HG02852 (cell line): ENCODE data around the gene TBX1.
"Not testable (repeated sequence)": the region's sequence is repeated elsewhere in the genome, so short reads cannot be mapped to it uniquely, and the experiment has no call there.

Experiments
- ATAC-seq: cut with Tn5 transposase; IDR thresholded peaks from one replicate; pipeline ENCODE4 v1.9.1; 2021; ENCODE audit warnings: mild to moderate bottlenecking, moderate library complexity; ENCODE audit not compliant: unreplicated experiment

TBX1 gene

GRCh38 chr22:19779685-19780268, 19.2 kb downstream of the TBX1 start:
- no peak for ATAC-seq

- ATAC-seq: no peak
These were observed 22.0 kb downstream of the TBX1 start for GRCh38 chr22:19782533-19782932.

- no peak for ATAC-seq
These were observed 23.2 kb downstream of the TBX1 start for GRCh38 chr22:19783586-19784383.

- no peak for ATAC-seq
These were observed 24.0 kb downstream of the TBX1 start for GRCh38 chr22:19784384-19785175.

GRCh38 chr22:19785461-19786263, 25.1 kb downstream of the TBX1 start:
- no peak for ATAC-seq

- ATAC-seq: no peak
These were observed 25.6 kb downstream of the TBX1 start for GRCh38 chr22:19786264-19786585.

- ATAC-seq: no peak
These were observed 26.6 kb downstream of the TBX1 start for GRCh38 chr22:19786959-19787848.

- no peak for ATAC-seq
These were observed 27.2 kb downstream of the TBX1 start for GRCh38 chr22:19787849-19788141.

- no peak for ATAC-seq
These were observed 28.2 kb downstream of the TBX1 start for GRCh38 chr22:19788661-19789225.

GRCh38 chr22:19789406-19789805, 28.8 kb downstream of the TBX1 start:
- no peak for ATAC-seq

GRCh38 chr22:19789828-19790227, 29.2 kb downstream of the TBX1 start:
- ATAC-seq: no peak

- no peak for ATAC-seq
These were observed 30.7 kb downstream of the TBX1 start for GRCh38 chr22:19791243-19791642.

GRCh38 chr22:19791894-19792293, 31.3 kb downstream of the TBX1 start:
- ATAC-seq: no peak

- not testable (repeated sequence) for ATAC-seq
These were observed 31.9 kb downstream of the TBX1 start for GRCh38 chr22:19792383-19792896.

GRCh38 chr22:19793161-19793560, 32.6 kb downstream of the TBX1 start:
- no peak for ATAC-seq

- ATAC-seq: no peak
These were observed 33.2 kb downstream of the TBX1 start for GRCh38 chr22:19793661-19794310.

GRCh38 chr22:19795617-19796008, 35.0 kb downstream of the TBX1 start:
- no peak for ATAC-seq

- no peak for ATAC-seq
These were observed 35.6 kb downstream of the TBX1 start for GRCh38 chr22:19796160-19796559.
